ENCODE measurements around the gene ZNF534.

ZNF534 gene

GRCh38 chr19:52492201-52492993 is 63.4 kb downstream of the ZNF534 start:
- TF ChIP-seq MAX (IDR thresholded peaks at IDR 0.05) (no peak), REST (IDR thresholded peaks at IDR 0.05; ENCODE audit: low read depth) (no peak), CREB1 (IDR thresholded peaks at IDR 0.05; ENCODE audit: low read depth) (no peak), NFIC (IDR thresholded peaks at IDR 0.05) (no peak), FOXM1 (IDR thresholded peaks at IDR 0.05; ENCODE audit: borderline replicate concordance, low read depth) (no peak), TCF12 (IDR thresholded peaks at IDR 0.05; ENCODE audit: low read depth) (no peak), ZBTB7A (IDR thresholded peaks at IDR 0.05; ENCODE audit: low read depth) (no peak), EGR1 (IDR thresholded peaks at IDR 0.05) (no peak)
- TF ChIP-seq, protein P1, sequence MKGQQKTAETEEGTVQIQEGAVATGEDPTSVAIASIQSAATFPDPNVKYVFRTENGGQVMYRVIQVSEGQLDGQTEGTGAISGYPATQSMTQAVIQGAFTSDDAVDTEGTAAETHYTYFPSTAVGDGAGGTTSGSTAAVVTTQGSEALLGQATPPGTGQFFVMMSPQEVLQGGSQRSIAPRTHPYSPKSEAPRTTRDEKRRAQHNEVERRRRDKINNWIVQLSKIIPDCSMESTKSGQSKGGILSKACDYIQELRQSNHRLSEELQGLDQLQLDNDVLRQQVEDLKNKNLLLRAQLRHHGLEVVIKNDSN (IDR thresholded peaks at IDR 0.05), result no peak

GRCh38 chr19:52492994-52493470 is 64.1 kb downstream of the ZNF534 start:
- TF ChIP-seq TCF12 (IDR thresholded peaks at IDR 0.05; ENCODE audit: low read depth) (no peak), RAD21 (IDR thresholded peaks at IDR 0.05; ENCODE audit: low read depth) (no peak), EP300 (IDR thresholded peaks at IDR 0.05; ENCODE audit: borderline replicate concordance) (no peak), CEBPB (IDR thresholded peaks at IDR 0.05) (no peak), FOXM1 (IDR thresholded peaks at IDR 0.05; ENCODE audit: borderline replicate concordance, low read depth) (no peak), TAF1 (IDR thresholded peaks at IDR 0.05; ENCODE audit: low read depth) (no peak), ZBTB7A (IDR thresholded peaks at IDR 0.05; ENCODE audit: low read depth) (no peak), CREB1 (IDR thresholded peaks at IDR 0.05; ENCODE audit: low read depth) (no peak), MAX (IDR thresholded peaks at IDR 0.05) (no peak), YY1 (IDR thresholded peaks at IDR 0.05; ENCODE audit: low read depth) (no peak)
- TF ChIP-seq, protein P1 (IDR thresholded peaks at IDR 0.05), result no peak

DNA sequence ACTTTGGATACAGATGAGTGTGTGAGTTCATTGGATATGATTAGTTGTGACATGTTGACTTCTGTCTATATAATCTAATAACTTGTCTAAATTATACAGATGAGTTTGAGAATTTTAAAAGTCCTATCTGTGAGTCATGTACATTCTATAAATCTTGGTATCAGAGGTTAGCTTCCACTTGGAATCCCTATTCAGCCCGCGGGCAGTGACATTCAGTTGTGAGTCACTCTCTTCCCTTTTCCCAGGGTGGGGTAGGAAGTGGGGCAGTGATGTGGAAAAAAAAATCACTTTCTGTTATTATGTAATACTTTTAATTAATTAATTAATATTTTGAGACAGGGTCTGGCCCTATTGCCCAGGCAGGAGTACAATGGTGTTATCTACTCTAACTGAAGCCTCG is 65.6 kb downstream of the ZNF534 start:
- TF ChIP-seq RAD21 (IDR thresholded peaks at IDR 0.05; ENCODE audit: low read depth) (no peak), TCF12 (IDR thresholded peaks at IDR 0.05; ENCODE audit: low read depth) (no peak), MAX (IDR thresholded peaks at IDR 0.05) (no peak), CREB1 (IDR thresholded peaks at IDR 0.05; ENCODE audit: low read depth) (no peak), NFIC (IDR thresholded peaks at IDR 0.05) (no peak), FOXM1 (IDR thresholded peaks at IDR 0.05; ENCODE audit: borderline replicate concordance, low read depth) (no peak), TEAD4 (IDR thresholded peaks at IDR 0.05) (no peak), TAF1 (IDR thresholded peaks at IDR 0.05; ENCODE audit: low read depth) (no peak), CEBPB (IDR thresholded peaks at IDR 0.05) (no peak), EGR1 (IDR thresholded peaks at IDR 0.05) (no peak), YY1 (IDR thresholded peaks at IDR 0.05; ENCODE audit: low read depth) (no peak), EP300 (IDR thresholded peaks at IDR 0.05; ENCODE audit: borderline replicate concordance) (no peak), REST (IDR thresholded peaks at IDR 0.05; ENCODE audit: low read depth) (no peak), ZBTB7A (IDR thresholded peaks at IDR 0.05; ENCODE audit: low read depth) (no peak)
- TF ChIP-seq, protein P1 (IDR thresholded peaks at IDR 0.05), result no peak

GRCh38 chr19:52498571-52498970 is 69.6 kb downstream of the ZNF534 start:
- no peak for TF ChIP-seq ZBTB7A (IDR thresholded peaks at IDR 0.05; ENCODE audit: low read depth)
- no peak for TF ChIP-seq YY1 (IDR thresholded peaks at IDR 0.05; ENCODE audit: low read depth)
- TF ChIP-seq EP300 (IDR thresholded peaks at IDR 0.05; ENCODE audit: borderline replicate concordance), result no peak
- no peak for TF ChIP-seq CEBPB (IDR thresholded peaks at IDR 0.05)
- no peak for TF ChIP-seq REST (IDR thresholded peaks at IDR 0.05; ENCODE audit: low read depth)
- TF ChIP-seq RAD21 (IDR thresholded peaks at IDR 0.05; ENCODE audit: low read depth), result no peak
- no peak for TF ChIP-seq FOXM1 (IDR thresholded peaks at IDR 0.05; ENCODE audit: borderline replicate concordance, low read depth)
- no peak for TF ChIP-seq CREB1 (IDR thresholded peaks at IDR 0.05; ENCODE audit: low read depth)
- TF ChIP-seq MAX (IDR thresholded peaks at IDR 0.05), result no peak
- TF ChIP-seq TCF12 (IDR thresholded peaks at IDR 0.05; ENCODE audit: low read depth), result no peak
- no peak for TF ChIP-seq TEAD4 (IDR thresholded peaks at IDR 0.05)

All from Ishikawa (cell line).